ENCODE measurements around the gene SMAD6.

SMAD6 gene

DNA sequence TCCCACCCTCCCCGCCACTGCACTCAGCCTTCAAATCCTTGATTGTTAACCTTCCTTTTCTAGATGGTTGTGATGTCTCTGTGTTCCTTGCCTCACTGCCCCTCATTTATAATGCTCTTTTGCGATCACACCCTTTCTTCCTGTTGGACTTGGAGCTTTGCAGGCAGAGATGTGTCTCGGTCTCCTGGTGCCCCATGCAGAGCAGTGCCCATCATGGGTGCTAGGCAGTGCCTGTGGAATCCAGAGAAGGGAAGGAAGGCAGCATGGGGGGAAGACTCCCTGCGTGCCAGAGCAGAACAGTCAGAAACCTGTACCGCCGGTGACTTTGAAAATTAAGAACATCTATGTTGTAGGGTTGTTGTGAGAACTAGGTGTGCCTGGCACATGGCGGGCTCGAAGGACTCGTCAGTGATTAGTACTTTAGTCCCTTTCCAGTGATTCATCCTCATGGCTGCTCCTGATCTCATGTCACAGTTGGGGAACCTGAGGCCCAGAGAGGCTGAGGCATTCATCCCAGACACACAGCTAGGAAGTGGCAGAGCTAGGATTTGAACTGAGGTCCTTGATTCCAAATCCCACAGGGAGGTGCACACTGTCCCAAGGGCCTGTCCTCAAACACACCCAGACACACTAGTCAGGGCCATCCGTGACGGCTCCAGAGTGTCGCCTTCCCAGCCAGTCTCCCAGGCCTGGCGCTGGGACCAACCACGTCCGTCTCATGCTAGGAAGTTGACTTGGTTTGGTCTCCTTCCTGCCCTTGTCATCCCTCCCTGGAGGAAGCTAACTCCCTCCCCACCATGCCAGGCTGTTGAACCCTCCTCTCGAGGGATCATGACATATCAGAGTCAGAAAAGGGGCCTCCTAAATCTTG is 58.3 kb downstream of the SMAD6 start:
- no peak for DNase-seq (ENCODE audit: low read depth)

DNA sequence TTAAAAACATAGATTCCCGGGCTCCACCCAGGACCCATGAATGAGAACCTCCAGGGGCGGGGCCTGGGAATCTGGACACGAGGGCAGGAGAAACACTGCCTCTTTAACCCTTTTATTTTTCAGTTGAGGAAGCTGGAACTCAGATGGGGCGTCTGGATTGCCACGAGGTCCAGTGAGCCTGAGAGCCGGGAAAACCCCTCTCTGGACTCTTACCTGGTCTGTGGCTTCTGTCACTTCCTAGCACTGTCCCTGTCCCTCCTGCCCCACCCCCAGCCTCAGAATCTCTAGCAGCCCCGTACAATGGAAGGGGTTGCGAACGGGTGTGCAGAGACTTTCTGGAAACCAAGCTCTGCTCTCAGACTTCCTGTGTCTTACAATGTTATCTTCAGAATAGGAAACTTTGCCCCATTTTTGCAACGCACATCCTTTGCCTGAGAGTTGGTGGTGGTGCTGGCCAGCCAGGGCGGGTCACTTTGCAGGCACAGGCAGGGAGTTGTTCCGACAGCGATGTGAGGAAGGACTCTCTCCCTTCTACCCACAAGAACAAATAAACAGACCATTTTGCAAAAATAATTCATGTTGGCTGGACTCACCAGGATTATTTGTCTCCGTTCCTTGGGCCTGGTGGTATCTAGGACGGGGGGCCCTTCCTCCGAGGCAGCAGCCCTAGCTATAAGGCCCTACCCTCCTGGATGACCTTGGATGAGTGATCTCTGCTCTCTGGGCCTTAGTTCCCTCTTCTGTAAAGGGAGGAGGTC is 59.1 kb downstream of the SMAD6 start:
- no peak for DNase-seq (ENCODE audit: low read depth)

DNA sequence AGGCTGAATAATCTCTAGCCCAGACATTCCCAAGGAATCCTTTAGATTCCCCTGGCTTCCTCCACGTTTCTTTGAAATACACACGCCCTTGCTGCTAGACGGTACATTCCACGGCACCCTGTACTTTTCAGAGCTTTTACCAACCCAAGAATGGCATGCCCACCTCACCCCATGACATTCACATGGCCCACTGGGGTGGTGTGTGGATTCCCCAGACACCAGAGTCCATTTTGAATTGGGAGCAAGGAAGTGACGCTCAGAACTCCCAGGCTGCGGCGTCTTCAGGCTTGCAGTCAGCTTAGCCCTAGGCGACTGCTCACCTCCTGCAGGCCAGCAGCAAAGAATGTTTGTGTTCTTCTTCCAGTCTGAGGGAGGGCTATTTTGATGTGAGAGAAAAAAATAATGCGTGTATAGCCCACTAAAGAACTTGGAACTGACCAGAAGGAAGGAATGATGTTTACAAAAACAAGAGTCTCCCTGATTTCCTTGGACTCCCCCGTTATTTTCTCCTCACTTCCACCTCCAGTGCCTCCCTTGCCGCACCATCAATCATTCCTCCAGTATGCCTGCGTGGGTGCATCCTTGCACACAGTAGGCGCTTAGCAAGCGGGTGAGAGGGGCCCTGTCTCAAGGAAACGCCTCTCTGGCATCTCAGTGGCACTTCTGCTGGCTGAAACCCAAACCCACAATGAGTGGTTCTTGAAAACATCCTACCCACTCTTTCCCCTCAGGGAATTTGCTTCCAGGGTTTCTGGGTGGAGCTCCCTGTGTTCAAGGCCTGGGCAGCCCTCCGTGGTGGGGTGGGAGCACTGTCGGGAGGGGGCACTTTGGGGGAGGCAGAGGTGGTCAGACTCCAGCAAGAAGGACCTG is 59.9 kb downstream of the SMAD6 start:
- DNase-seq (ENCODE audit: low read depth) = no peak

DNA sequence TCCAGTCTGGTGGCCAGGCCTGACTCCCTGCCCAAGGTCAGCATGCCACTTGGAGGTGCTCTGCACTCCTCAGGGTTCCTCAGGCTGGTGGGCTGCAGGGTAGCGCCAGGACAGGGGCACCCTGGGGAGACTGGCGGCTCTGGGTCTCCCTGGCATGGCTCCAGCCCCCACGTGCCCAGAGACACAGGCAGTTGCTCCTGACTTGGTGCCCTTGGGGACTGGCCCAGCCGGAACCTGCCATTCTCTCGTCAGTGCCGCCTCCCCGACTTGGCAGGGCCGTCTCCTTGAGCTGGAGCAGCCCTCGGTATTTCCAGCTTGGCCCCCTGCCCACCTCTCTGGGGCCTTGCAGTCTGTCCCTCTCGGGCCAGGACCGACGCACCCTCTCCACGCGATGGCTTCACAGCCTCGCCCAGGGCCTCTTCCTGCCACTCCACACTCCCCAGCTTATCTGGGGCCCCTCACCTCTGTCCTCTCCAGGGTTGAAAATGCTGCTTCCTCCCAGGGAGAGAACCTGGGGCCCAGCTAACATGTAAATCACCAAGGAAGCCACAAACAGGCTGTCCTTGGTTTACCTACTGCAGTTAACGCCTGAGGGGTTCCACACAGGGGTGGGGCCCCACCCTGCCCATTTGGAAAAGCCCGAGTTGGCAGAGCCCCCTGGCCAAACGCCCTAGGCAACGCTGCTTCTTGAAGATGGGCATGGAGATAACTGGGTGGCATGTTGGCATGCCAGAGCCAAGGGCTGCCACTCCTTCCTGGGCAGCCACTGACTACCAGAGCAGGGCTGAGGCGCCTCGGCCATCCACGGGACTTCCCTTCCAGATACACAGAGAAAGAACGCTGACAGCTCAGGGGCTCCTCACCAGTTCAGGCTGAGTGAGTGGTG is 61.4 kb downstream of the SMAD6 start:
- DNase-seq (ENCODE audit: low read depth) = no peak

DNA sequence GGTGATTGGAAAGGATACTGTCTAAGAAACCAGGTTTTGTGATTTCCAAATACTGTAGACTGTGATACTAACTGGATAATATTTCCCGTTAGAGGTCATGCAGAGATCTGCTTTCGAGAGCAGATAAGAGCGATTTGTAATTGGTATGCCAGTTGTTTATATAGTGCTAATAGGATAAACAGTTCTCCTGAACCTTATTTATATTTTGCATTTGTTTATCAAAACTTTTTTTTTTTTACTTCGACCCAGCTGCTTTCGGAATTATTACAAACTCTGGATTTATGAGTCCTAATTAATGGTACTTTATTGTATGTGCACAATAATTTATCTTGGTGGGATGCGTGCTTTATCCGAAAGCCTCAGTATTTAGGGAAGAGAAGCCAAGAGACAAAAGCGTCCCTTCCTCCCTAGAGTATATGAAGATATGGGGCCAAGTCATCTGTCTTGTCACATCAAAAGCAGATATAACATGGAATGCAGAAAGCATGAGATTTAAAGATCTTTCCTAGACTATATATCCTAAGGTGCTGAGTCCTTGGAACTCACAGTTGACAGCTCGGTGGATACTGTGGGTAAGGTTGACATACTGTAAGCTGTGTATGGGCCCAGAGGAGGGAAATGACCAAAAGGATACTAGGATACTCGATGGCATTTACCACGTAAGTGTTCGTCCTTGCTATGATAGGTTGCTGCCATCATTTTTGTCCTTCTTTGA is 62.2 kb downstream of the SMAD6 start:
- no peak for DNase-seq (ENCODE audit: low read depth)

DNA sequence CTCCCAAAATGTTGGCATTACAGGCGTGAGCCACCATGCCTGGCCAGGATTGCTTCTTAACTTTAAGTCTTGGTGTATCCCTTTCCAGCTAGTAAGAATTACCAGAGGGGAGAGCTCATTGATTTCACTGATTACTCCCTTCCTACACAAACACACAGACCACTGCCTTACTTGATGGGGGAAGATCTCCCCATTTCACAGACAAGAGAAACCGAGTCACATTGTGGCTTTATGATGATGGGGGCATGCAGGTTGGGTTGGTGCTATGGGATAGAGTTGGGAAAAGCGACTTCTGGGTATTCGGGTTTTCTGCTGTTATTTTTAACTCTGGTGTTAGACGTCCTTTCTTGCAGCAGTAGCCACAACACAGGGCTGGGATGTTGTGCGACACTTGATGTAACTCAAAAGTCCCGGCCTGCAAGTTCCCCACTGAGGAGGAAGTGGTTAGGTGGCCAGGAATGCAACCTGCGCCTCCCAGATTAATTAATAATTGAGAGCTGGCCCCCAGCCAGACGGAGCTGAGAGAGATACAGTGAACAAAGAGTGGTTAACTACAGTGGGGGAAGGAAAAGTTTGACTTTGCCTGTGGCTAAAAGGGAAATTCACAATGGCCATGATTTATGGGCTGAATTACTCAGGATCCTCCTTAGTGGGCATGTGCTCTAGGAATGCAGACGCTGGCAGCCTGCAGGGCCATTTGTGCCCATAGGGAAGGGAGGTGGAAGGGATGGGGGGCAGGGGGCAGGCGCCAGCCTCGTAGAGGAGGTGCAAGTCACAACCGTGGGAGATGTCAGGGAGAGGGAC is 63.6 kb downstream of the SMAD6 start:
- peak; percentile 56 for DNase-seq (ENCODE audit: low read depth)

DNA sequence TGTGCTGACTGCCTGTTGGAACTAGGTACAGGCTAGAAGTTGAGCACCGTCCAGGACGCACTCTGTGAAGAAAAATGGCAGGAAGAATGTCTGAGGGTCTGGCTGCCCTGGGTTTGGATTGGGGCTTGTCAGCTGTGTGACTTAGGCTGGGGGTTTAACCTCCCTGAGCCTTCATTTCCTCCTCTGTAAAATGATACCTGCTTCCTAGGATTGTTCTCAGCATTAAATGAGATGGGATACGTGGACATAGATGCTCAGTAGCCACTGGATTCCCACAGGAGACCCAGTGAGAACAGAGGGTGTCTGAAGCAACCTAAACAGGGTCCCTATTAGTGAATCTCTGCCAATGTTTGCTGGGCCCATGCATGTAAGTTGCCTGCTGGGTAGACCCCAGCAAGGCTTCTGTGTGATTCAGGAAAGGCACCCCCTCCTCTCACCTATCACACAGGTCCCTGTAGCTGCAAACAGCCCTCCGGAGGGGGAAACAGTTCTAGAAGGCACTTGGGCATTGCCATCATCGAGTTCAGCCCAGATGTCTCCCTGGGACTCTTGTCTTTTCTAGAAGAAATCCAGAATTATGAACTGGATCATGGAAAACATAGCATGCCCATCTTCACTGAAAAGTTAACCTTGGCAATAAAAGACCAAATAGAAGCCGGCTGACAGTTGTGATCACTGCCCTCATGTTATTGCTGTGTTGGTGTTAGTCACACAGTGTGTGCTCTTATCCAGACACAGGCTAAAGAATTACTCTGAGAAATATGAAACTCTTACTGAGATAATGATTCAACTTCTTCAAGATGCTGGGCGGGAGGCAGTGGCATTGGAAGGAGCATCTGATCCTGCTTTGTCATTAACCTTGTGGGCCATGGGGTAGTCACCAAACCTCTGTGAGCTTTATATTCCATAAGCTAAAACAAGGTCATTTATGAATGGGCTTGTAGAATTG is 64.5 kb downstream of the SMAD6 start:
- DNase-seq (ENCODE audit: low read depth) = no peak

DNA sequence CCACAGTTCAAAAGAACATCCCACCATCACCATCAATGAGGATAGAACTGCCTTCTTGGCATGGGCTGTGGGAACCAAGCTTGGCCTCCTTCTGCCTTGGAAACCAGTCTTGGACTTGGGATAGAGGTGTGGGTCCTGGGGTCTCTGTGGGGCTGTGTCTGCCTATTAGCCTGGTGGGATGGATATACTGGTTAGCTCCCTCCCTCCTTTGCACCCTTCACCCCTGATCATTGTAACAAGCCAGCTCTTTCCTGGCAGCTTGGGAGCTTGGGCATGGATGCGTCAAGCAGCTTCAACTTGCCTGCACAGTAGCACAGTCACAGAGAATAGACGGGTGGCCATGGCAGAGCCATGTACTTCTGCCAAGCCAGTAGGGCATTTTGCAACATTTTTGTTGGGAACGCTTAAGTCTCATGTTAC is 65.2 kb downstream of the SMAD6 start:
- DNase-seq (ENCODE audit: low read depth) = no peak

DNA sequence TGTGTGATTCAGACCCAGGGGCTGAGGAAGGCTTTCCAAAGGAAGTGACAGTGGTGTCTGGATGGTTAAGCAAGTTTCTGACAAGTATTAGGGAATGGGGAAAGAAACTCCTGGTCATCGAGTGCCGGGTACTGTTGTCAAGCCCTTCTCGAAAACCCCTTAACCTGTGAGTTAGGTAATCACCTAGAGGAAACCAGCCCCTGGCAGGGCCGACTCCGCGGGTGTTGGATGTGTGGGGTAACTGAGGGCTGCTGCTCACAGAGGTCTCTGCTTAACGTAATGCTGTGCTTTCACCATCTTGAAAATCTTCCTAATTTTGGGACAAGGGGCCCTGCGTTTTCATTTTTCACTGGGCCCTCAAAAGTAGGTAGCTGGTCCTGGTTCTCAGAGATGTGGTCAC is 67.0 kb downstream of the SMAD6 start:
- no peak for DNase-seq (ENCODE audit: low read depth)

DNA sequence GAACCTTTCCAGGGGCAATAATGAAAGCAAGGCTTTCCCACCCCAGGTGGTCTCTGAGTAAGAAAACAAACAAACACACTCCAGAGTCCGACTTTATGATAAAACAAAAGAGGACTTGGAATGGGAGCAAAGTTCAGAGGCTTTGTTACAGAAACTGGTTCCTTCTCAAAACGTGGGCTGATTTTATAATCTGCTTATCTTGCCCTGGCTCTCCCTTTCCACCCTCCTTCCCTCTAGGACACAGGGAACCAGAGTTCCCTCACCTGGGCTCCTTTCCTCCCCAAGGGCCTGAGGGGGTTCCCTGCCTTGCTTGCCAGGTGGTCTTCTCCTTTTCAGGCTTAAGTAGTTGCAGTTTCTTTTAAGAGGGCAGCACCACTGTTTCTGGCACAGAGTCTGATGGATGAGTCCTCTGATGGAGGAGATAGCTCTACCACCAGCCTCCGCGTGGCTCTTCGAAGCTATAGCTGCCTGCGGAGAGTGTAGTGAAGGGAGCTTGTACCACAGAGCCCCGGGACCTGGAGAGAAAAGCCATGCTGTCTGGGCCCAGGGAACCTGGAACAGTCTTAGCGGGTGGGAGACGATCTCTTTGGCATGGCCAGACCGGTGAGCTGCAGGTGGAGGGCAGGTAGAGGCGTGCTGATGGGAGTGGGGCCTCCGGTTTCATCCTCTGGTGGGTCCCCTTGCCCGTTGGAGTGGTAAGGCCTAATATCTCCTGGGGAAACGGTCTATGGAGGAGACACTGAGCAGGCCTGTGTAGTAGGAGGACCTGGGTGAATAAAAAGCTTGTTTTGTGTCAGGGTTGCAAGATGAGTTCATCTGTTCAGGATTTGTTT is 68.7 kb downstream of the SMAD6 start:
- no peak for DNase-seq (ENCODE audit: low read depth)

DNA sequence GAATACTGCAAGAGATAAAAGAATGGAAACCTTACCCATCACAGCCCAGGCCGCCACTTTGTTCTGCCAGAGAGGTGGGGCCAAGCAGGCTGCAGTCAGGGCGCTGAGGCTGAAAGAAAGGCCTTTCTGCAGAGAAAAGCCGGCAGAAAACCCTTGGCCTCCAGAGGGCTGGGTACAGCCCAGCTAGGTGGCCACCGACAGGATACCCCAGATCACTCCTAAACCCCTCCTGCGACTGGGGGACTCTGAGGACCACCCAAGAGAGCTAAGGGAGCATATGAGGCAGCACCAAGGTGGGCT is 69.3 kb downstream of the SMAD6 start:
- DNase-seq (ENCODE audit: low read depth) = no peak

DNA sequence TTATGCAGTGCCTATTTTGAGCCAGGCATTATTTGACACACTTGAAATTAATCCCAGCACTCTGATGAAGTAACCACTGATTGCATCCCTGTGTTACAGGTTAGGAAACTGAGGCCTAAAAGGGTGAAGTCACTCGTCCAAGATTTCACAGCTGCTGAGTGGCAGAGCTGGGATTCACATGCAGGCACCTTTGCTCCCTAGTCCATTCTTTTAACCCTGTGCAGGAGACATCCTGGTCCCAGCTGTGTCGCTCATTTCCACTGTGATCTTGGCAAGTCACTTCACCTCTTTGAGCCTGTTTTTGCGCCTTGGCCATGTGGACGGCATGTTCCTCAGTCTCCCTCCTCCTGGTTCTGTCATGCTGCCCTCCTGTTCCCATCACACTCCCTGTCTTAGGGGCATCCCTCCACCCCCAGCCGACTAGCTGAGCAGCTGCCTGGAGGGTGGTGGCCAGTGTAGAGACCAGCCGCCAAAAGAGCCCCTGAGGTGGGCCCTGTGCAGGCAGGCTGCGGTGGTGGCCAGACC is 70.6 kb downstream of the SMAD6 start:
- no peak for DNase-seq (ENCODE audit: low read depth)

DNA sequence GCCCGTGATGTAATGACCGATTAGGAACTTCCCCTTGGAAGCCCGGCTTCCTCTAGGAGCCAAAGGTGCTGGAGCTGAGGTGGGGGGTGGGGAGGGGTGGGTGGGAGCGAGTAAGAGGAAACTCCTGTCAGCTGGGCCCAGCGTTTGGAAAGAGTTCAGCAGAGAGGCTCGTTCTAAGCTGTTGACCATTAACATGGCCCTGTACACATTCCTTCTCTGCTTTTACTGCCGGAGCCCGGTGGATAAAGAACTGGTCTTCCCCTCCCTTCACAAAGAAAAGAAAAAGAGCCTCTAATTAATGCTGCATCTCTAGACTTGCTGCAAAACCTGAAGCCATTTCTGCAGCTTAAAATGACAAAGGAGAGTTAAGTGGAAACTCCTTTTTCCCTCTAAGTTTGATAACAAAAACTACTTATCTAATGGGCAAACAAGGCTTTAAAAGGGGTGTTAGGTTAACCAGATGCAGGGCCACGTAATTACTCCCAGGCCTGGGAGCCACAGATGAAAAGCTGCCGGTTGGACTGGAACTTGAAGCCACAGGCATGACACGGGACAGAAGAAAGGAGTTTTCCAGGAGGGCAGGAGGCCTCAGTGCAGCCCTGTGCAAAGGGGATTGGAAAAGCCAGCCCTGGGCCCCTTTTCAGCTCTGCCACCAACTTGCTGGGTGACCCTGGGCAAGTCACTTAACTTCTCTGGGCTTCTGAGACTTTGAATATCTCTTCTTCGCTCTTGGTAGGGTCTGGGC is 71.3 kb downstream of the SMAD6 start:
- DNase-seq (ENCODE audit: low read depth) = no peak

DNA sequence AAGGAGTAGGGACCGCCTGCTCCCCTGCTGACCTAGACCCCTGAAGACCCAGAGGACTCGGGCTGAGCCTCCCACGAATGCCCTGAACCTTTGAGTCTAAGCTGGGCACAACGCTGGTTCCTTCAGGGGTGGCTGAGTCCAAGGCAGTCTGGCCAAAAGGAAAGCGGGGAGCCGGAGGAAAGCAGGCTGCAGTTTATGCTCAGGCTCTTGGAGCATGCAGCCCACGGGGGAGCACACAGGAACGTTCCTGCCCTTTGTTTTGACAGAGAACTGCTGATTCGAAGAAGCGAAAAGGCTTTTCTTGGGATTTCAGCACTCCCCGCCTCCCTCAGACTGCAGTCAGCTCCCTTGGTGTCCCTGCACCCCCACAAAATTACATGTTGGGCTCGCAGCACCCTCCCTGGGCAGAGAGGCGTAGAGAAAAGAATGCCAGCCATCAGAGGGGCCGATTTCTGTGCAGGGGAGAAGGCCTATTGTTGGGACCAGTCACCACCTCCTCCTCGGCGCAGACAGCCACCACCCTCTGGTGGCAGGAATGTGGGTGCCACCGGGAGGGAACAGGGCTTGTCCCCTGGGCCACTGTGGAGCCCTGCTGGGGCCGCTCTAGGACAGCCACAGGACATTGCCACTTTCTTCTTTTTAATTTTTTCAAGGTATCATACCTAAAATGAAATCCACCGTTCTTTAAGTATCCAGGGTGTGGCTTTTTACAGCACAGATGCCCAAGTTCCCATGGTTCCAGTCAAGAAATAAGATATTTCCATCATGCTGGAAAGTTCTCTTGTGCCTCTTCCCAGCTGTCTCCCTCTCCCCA is 72.2 kb downstream of the SMAD6 start:
- no peak for DNase-seq (ENCODE audit: low read depth)

DNA sequence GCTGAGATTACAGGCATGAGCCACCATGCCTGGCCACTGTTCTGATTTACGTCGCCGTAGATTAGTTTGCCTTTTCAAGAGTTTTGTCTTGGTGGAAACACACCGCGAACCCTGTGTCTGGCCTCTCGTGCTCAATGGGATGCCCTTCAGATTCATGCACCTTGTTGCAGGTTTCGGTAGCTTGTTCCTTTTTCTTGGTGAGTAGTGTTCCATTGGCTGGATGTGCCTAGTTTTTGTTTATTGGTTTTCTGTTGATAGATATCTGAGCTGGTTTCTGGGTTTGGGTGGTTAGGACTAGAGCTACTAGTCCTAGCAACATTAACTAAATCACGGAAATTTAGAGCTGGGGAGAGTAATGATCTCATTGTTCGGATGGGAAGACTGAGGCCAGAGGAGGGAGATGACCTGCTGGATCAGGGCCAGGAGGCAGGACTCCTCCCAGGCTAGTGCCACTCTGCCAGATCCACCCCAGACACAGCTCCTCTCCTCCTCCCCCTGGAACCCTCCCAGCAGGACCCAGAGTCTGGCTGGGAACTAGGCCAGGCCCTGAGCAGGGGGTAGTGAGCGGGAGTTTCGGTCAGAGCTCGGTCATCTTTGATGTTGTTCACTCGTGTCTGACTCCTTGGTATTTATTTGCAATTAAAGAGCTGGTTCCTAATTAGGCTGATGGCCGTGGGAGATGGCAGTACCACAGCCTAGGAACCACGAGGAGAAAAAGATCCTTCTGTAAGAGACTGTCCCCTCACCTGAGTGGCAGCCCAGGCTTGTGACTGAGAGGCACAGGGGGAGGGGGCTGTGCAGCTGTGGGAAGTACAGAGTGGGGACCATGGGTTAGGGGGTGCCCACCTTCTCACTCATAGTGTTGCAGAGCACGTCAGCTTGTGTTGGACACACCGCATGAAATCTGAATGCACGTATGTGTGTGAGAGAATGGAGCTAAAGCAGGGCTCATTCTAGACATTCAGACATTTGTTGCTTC is 73.4 kb downstream of the SMAD6 start:
- DNase-seq (ENCODE audit: low read depth) = no peak
